Lung (tissue), 12 donors: Measurements from ENCODE around the gene ASIC5. TPM values are rescaled to one million over a fixed set of nuclear protein-coding genes. Genes with fewer than 3 reads are reported as not detected.

Experiments
- ATAC-seq: fragments of 200-7000 bp; cut with Tn5 transposase; one replicate; pipeline ENCODE4 v1.9.1; 2020; ENCODE audit warnings: moderate number of reproducible peaks; ENCODE audit not compliant: insufficient read depth, low FRiP score
- DNase-seq, 3 donors: peaks; one replicate each; pipeline ENCODE4 v3.0.0-alpha.2; 2013 to 2017
- H3K27ac ChIP-seq, 2 donors: one replicate each; pipeline ENCODE4 v1.5.1; 2013; ENCODE audit warnings: mild to moderate bottlenecking in 2 of 2, moderate library complexity in 2 of 2, control low read depth in 1 of 2, inconsistent platforms in 1 of 2, low read depth in 1 of 2, low read length in 1 of 2
- H3K27me3 ChIP-seq, 3 donors: one replicate each; pipeline ENCODE4 v1.5.1; 2013; ENCODE audit warnings: low read length in 2 of 3; ENCODE audit not compliant: control insufficient read depth in 3 of 3, insufficient read depth in 3 of 3
- H3K36me3 ChIP-seq, 4 donors: one replicate each; pipeline ENCODE4 v1.5.1; 2013; ENCODE audit warnings: low read length in 4 of 4, mild to moderate bottlenecking in 1 of 4, moderate library complexity in 1 of 4; ENCODE audit not compliant: control insufficient read depth in 4 of 4, insufficient read depth in 4 of 4
- H3K4me1 ChIP-seq, 5 donors: one replicate each; pipeline ENCODE4 v1.5.1; 2013; ENCODE audit warnings: low read length in 5 of 5, mild to moderate bottlenecking in 2 of 5, moderate library complexity in 1 of 5; ENCODE audit not compliant: control insufficient read depth in 5 of 5, insufficient read depth in 5 of 5
- H3K4me3 ChIP-seq: one replicate; pipeline ENCODE4 v1.5.1; 2013; ENCODE audit warnings: mild to moderate bottlenecking, control low read depth, moderate library complexity
- H3K9ac ChIP-seq, 2 donors: one replicate each; pipeline ENCODE4 v1.5.1; 2013; ENCODE audit warnings: low read length in 2 of 2, control low read depth in 1 of 2; ENCODE audit not compliant: insufficient read depth in 1 of 2
- H3K9me3 ChIP-seq, 4 donors: one replicate each; pipeline ENCODE4 v1.5.1; 2013; ENCODE audit warnings: low read length in 3 of 4, mild to moderate bottlenecking in 1 of 4, moderate library complexity in 1 of 4; ENCODE audit not compliant: control insufficient read depth in 4 of 4, insufficient read depth in 3 of 4
- CTCF ChIP-seq: IDR thresholded peaks from 2 replicates; pipeline ENCODE4 v1.5.1; 2012; ENCODE audit warnings: mild to moderate bottlenecking; ENCODE audit errors: control extremely low read depth, extremely low read depth
- WGBS, 2 donors: extraction: QIAGEN DNeasy Blood & Tissue Kit; methylation state at CpG; one replicate each; pipeline ENCODE4 v1.1.7; 2013; 5-methylcytosine and 5-hydroxymethylcytosine counted together
- polyA plus RNA-seq, 2 donors: library from polyadenylated mRNA; stranded (reverse); fragments of 200-250 nt; gene quantifications; one replicate each; pipeline ENCODE4 v1.2.1, GENCODE V29; 2013
- total RNA-seq, 2 donors: library from RNA; depleted of rRNA in 1 of 2; stranded (reverse); fragments of >200 nt in 1 of 2; gene quantifications; one replicate each; pipeline ENCODE4 v1.2.1, GENCODE V29; 2014 to 2021
- donor health status: control.
- donor health status: control.
- donor health status: Bipolar disorder and iron deficiency.
- donor health status: healthy.
- donor health status: DM: yes; HTN: yes; CAD: no.

ASIC5 gene
- total and polyA plus RNA-seq, 4 donors: not detected

GRCh38 chr4:155784637-155785036 is 81.4 kb downstream of the ASIC5 start:
- H3K9ac ChIP-seq: no peak overlapping the region
- no peaks in the 10 kb centered on the region for H3K9me3 ChIP-seq
- no peak for TF ChIP-seq CTCF
- no peak overlapping the region for H3K27ac ChIP-seq
- H3K36me3 ChIP-seq: peaks cover 0 to 17% (median 0%) of the 10 kb centered on the region in 4 donors
- peaks cover 0 to 20% (median 3%) of the 10 kb centered on the region in 5 donors for H3K4me1 ChIP-seq
- no peak overlapping the region for H3K4me3 ChIP-seq
- H3K27me3 ChIP-seq: no peaks in the 10 kb centered on the region
- ATAC-seq: no peak
- WGBS, 2 donors: 67 to 72% methylated on average over 1 of the region's 1 CpG
- DNase-seq: no peak

- 92 to 96% methylated on average over 4 of the region's 4 CpGs for WGBS, 2 donors
- Histone ChIP-seq H3K9ac (no peak overlapping the region), H3K4me1 (peaks cover 2 to 28% (median 4%) of the 10 kb centered on the region in 5 donors), H3K27ac (no peak overlapping the region), H3K4me3 (no peak overlapping the region), H3K27me3 (no peaks in the 10 kb centered on the region), H3K9me3 (no peaks in the 10 kb centered on the region), H3K36me3 (peaks cover 0 to 18% (median 2%) of the 10 kb centered on the region in 4 donors)
- ATAC-seq (no peak), DNase-seq (no peak)
- no peak for TF ChIP-seq CTCF
Observed at GRCh38 chr4:155781249-155781831, 84.7 kb downstream of the ASIC5 start.

GRCh38 chr4:155780775-155781174 is 85.3 kb downstream of the ASIC5 start:
- H3K27me3 ChIP-seq: no peaks in the 10 kb centered on the region
- H3K36me3 ChIP-seq: peaks cover 0 to 18% (median 2%) of the 10 kb centered on the region in 4 donors
- no peak for ATAC-seq
- H3K4me3 ChIP-seq: no peak overlapping the region
- no peaks in the 10 kb centered on the region for H3K9me3 ChIP-seq
- no peak for TF ChIP-seq CTCF
- no peak overlapping the region for H3K27ac ChIP-seq
- no peak overlapping the region for H3K9ac ChIP-seq
- H3K4me1 ChIP-seq: peaks cover 2 to 28% (median 4%) of the 10 kb centered on the region in 5 donors
- WGBS, 2 donors: 70 to 76% methylated on average over 1 of the region's 1 CpG
- no peak for DNase-seq

Other genes with a start within 250 kb of the ASIC5 start
- 100 to 1,000 TPM in 1 of 2 donors, 10 to 100 TPM in 1; 48.9 to 115 TPM for gene GUCY1A1, start 199.4 kb downstream of the ASIC5 start, total RNA-seq
- gene GUCY1A1, start 199.4 kb downstream of the ASIC5 start, polyA plus RNA-seq: 1 to 10 TPM; 8.0 to 8.2 TPM
- gene GUCY1B1, start 107.3 kb downstream of the ASIC5 start, total RNA-seq: 10 to 100 TPM; 16.5 to 36.9 TPM
- 10 to 100 TPM in 1 of 2 donors, 1 to 10 TPM in 1; 9.4 to 10.2 TPM for gene GUCY1B1, start 107.3 kb downstream of the ASIC5 start, polyA plus RNA-seq
- 10 to 100 TPM in 1 of 2 donors, 1 to 10 TPM in 1; 2.6 to 27.4 TPM for gene TDO2, start 37.4 kb upstream of the ASIC5 start, total RNA-seq
- gene TDO2, start 37.4 kb upstream of the ASIC5 start, polyA plus RNA-seq: 1 to 10 TPM in 1 of 2 donors, under 1 TPM in 1; 0.43 to 5.6 TPM
- 10 to 100 TPM; 19.1 to 58.3 TPM for gene CTSO, start 87.6 kb upstream of the ASIC5 start, total RNA-seq
- 10 to 100 TPM in 1 of 2 donors, 1 to 10 TPM in 1; 8.0 to 11.3 TPM for gene CTSO, start 87.6 kb upstream of the ASIC5 start, polyA plus RNA-seq